ENCODE results near the gene ODAM. TPM values are rescaled to one million over a fixed set of nuclear protein-coding genes. Genes with fewer than 3 reads are reported as not detected.

ODAM gene
- total RNA-seq, 1 experiment from 2014 or later = not detected

DNA sequence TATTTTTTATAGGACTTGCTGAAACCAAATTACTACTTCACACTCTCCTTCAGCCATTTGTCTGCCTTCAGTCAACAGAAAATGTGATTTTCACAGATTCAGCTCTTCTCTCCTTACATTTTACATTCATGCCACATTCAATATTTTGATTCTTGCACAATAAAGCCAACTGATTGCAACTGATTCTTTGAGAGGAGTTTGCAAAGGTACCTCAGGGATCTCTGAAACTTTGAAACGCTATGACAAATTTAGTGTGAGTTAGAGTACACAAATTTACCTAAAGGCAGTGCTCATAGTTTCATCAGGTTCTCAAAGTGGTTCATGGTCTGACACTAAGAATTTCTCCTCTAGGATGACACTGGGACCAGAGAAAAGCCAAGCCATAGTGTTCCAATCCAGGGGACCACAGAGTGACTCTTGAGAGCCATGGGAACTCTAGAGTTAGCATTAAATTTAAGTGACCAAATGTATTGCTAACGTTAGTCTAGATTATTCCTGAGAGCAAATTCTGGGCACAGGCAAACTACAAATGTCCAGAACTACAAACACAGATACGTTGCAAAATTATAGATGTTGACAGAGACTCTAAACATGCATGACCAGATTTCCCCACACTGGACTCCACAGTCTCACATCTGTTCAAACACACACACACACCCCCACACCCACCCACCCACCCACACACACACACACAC is 55.9 kb downstream of the ODAM start:
- Mint-ChIP-seq H3K4me3 (no peak overlapping the region), H3K36me3 (no peaks in the 10 kb centered on the region), H3K27ac (no peak overlapping the region), H3K4me1 (no peaks in the 10 kb centered on the region), H3K9me3 (no peaks in the 10 kb centered on the region), H3K27me3 (ENCODE audit: low read depth) (no peaks in the 10 kb centered on the region)
- ATAC-seq (no peak), DNase-seq (ENCODE audit: low spot score) (no peak)
- ChIA-PET POLR2A (no interaction called here), CTCF (no interaction called here)
- TF ChIP-seq, protein P1, sequence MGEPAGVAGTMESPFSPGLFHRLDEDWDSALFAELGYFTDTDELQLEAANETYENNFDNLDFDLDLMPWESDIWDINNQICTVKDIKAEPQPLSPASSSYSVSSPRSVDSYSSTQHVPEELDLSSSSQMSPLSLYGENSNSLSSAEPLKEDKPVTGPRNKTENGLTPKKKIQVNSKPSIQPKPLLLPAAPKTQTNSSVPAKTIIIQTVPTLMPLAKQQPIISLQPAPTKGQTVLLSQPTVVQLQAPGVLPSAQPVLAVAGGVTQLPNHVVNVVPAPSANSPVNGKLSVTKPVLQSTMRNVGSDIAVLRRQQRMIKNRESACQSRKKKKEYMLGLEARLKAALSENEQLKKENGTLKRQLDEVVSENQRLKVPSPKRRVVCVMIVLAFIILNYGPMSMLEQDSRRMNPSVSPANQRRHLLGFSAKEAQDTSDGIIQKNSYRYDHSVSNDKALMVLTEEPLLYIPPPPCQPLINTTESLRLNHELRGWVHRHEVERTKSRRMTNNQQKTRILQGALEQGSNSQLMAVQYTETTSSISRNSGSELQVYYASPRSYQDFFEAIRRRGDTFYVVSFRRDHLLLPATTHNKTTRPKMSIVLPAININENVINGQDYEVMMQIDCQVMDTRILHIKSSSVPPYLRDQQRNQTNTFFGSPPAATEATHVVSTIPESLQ (CRISPR knock-in tag; IDR thresholded peaks at IDR 0.05) = no peak
- TF ChIP-seq SP1 (CRISPR knock-in tag; conservative IDR thresholded peaks at IDR 0.05) (no peak), GTF2I (CRISPR knock-in tag; conservative IDR thresholded peaks at IDR 0.05) (no peak), ATF1 (CRISPR knock-in tag; IDR thresholded peaks at IDR 0.05) (no peak), CREB1 (CRISPR knock-in tag; IDR thresholded peaks at IDR 0.05) (no peak), TP53 (CRISPR knock-in tag; IDR thresholded peaks at IDR 0.05) (no peak), ZBTB43 (CRISPR knock-in tag; IDR thresholded peaks at IDR 0.05) (no peak), CREM (CRISPR knock-in tag; IDR thresholded peaks at IDR 0.05) (no peak), E2F4 (CRISPR knock-in tag; IDR thresholded peaks at IDR 0.05; ENCODE audit: borderline replicate concordance, low read depth) (no peak), NFE2L1 (CRISPR knock-in tag; IDR thresholded peaks at IDR 0.05) (no peak), GRHL2 (CRISPR knock-in tag; IDR thresholded peaks at IDR 0.05; ENCODE audit: insufficient replicate concordance, severe bottlenecking) (no peak), RORB (CRISPR knock-in tag; IDR thresholded peaks at IDR 0.05) (no peak), E2F1 (CRISPR knock-in tag; IDR thresholded peaks at IDR 0.05) (no peak)

- ATAC-seq (no peak), DNase-seq (ENCODE audit: low spot score) (no peak)
- CTCF ChIA-PET = no interaction called here
- no peaks in the 10 kb centered on the region for H3K36me3 Mint-ChIP-seq
- no peaks in the 10 kb centered on the region for H3K27me3 Mint-ChIP-seq (ENCODE audit: low read depth)
- POLR2A ChIA-PET = no interaction called here
- H3K9me3 Mint-ChIP-seq = no peaks in the 10 kb centered on the region
- H3K4me1 Mint-ChIP-seq = no peaks in the 10 kb centered on the region
- H3K27ac Mint-ChIP-seq = no peak overlapping the region
- no peak for TF ChIP-seq ZNF532 (CRISPR knock-in tag; IDR thresholded peaks at IDR 0.05; ENCODE audit: borderline replicate concordance)
- no peak for TF ChIP-seq SOX15 (CRISPR knock-in tag; IDR thresholded peaks at IDR 0.05)
- no peak overlapping the region for H3K4me3 Mint-ChIP-seq
Observed at GRCh38 chr4:70251945-70252277, 56.4 kb downstream of the ODAM start.

Other genes with a start within 250 kb of the ODAM start
- not detected in 3 replicates for gene CSN2, start 230.0 kb upstream of the ODAM start, total RNA-seq (2021)
- gene STATH, start 199.8 kb upstream of the ODAM start, total RNA-seq (2021) = not detected in 3 replicates
- not detected in 3 replicates for gene HTN3, start 167.3 kb upstream of the ODAM start, total RNA-seq (2021)
- gene HTN1, start 145.3 kb upstream of the ODAM start, total RNA-seq (2021) = not detected in 3 replicates
- not detected in 3 replicates for gene PRR27, start 41.5 kb upstream of the ODAM start, total RNA-seq (2021)
- not detected in 3 replicates for gene FDCSP, start 30.4 kb downstream of the ODAM start, total RNA-seq (2021)
- gene CSN3, start 46.9 kb downstream of the ODAM start, total RNA-seq (2021) = not detected in 3 replicates
- not detected in 3 replicates for gene CABS1, start 139.3 kb downstream of the ODAM start, total RNA-seq (2021)
- not detected in 3 replicates for gene SMR3A, start 165.0 kb downstream of the ODAM start, total RNA-seq (2021)
- not detected in 3 replicates for gene SMR3B, start 187.4 kb downstream of the ODAM start, total RNA-seq (2021)
- gene OPRPN, start 202.2 kb downstream of the ODAM start, total RNA-seq (2021) = not detected in 3 replicates

All from WTC11 (cell line).